Dendritic cell treated with granulocyte-macrophage colony-stimulating factor and Interleukin-4, amounts not matched to agents 40 ng/mL and 50 ng/mL, for 4 days (primary cell): ENCODE measurements around the gene LIAS.
"Not testable (repeated sequence)": the region's sequence is repeated elsewhere in the genome, so short reads cannot be mapped to it uniquely, and the experiment has no call there.

Experiments
- H3K27ac Mint-ChIP-seq: one replicate; pipeline ENCODE4 v1.8.0; 2022; ENCODE audit warnings: mild to moderate bottlenecking, mixed read lengths
- H3K27me3 Mint-ChIP-seq: one replicate; pipeline ENCODE4 v1.8.0; 2022; ENCODE audit warnings: mild to moderate bottlenecking, mixed read lengths
- H3K36me3 Mint-ChIP-seq: one replicate; pipeline ENCODE4 v1.8.0; 2022; ENCODE audit warnings: low read depth, mixed read lengths
- H3K4me1 Mint-ChIP-seq: one replicate; pipeline ENCODE4 v1.8.0; 2022; ENCODE audit warnings: low read depth, mixed read lengths
- H3K4me3 Mint-ChIP-seq: one replicate; pipeline ENCODE4 v1.8.0; 2022; ENCODE audit warnings: mild to moderate bottlenecking, moderate library complexity, mixed read lengths
- H3K9me3 Mint-ChIP-seq: one replicate; pipeline ENCODE4 v1.8.0; 2022; ENCODE audit warnings: mixed read lengths
- intact Hi-C: fragments of 100-400 bp; cut with micrococcal nuclease; formaldehyde crosslinking; loops from one replicate; pipeline ENCODE4 v1.15.0; 2022

The LIAS gene

GRCh38 chr4:39458505-39459300, at the start of gene LIAS, which contains the start of gene RPL9:
LIAS (plus strand) TSS chr4:39459056; CDS start chr4:39459118, 62 bp downstream.
RPL9 (minus strand) TSS chr4:39458922; CDS start chr4:39458439, 483 bp downstream.
- Mint-ChIP-seq H3K4me1 (peaks cover 15% of the 10 kb centered on the region), H3K27me3 (no peaks in the 10 kb centered on the region)
- intact Hi-C loops: loop anchor here (2.0 to 5.0 kb wide), 3 partner anchors 69 to 179 kb away; partner anchors contain the start of genes RFC1, SMIM14 and UGDH

GRCh38 chr4:39410415-39410814, 48.4 kb upstream of the LIAS start:
- peaks cover 1% of the 10 kb centered on the region for H3K27me3 Mint-ChIP-seq
- no peaks in the 10 kb centered on the region for H3K36me3 Mint-ChIP-seq
- H3K4me1 Mint-ChIP-seq: no peaks in the 10 kb centered on the region
- intact Hi-C loops: no loop called here
- no peak overlapping the region for H3K27ac Mint-ChIP-seq
- H3K4me3 Mint-ChIP-seq: no peak overlapping the region
- H3K9me3 Mint-ChIP-seq: no peaks in the 10 kb centered on the region

More at GRCh38 chr4:39458505-39459300, at the start of gene LIAS, which contains the start of gene RPL9:
- no peaks in the 10 kb centered on the region for H3K9me3 Mint-ChIP-seq
- peaks cover 67% of the 10 kb centered on the region for H3K36me3 Mint-ChIP-seq
- peak within 1 kb of the TSS; percentile 94 for H3K4me3 Mint-ChIP-seq
- H3K27ac Mint-ChIP-seq: peak within 1 kb of the TSS; percentile 99

GRCh38 chr4:39411561-39411960, 47.3 kb upstream of the LIAS start:
- H3K9me3 Mint-ChIP-seq, H3K4me1 Mint-ChIP-seq, H3K27me3 Mint-ChIP-seq, H3K36me3 Mint-ChIP-seq, H3K27ac Mint-ChIP-seq, H3K4me3 Mint-ChIP-seq, intact Hi-C loops: not testable (repeated sequence)

- no peak overlapping the region for H3K27ac Mint-ChIP-seq
- intact Hi-C loops: no loop called here
- H3K27me3 Mint-ChIP-seq: no peaks in the 10 kb centered on the region
- no peak overlapping the region for H3K4me3 Mint-ChIP-seq
- H3K4me1 Mint-ChIP-seq: no peaks in the 10 kb centered on the region
- H3K36me3 Mint-ChIP-seq: no peaks in the 10 kb centered on the region
- H3K9me3 Mint-ChIP-seq: no peaks in the 10 kb centered on the region
Observed at GRCh38 chr4:39415678-39416283, 43.1 kb upstream of the LIAS start.

GRCh38 chr4:39422247-39422646, 36.6 kb upstream of the LIAS start:
- Mint-ChIP-seq H3K27ac (no peak overlapping the region), H3K27me3 (no peaks in the 10 kb centered on the region), H3K4me3 (no peak overlapping the region), H3K9me3 (no peaks in the 10 kb centered on the region), H3K36me3 (no peaks in the 10 kb centered on the region), H3K4me1 (no peaks in the 10 kb centered on the region)
- intact Hi-C loops: no loop called here

GRCh38 chr4:39425297-39425696, 33.6 kb upstream of the LIAS start:
- H3K36me3 Mint-ChIP-seq, H3K9me3 Mint-ChIP-seq, intact Hi-C loops, H3K4me1 Mint-ChIP-seq, H3K4me3 Mint-ChIP-seq, H3K27ac Mint-ChIP-seq, H3K27me3 Mint-ChIP-seq: not testable (repeated sequence)

GRCh38 chr4:39426728-39427127, 32.1 kb upstream of the LIAS start:
- H3K9me3 Mint-ChIP-seq: no peaks in the 10 kb centered on the region
- no peaks in the 10 kb centered on the region for H3K27me3 Mint-ChIP-seq
- H3K4me3 Mint-ChIP-seq: no peak overlapping the region
- no peaks in the 10 kb centered on the region for H3K4me1 Mint-ChIP-seq
- intact Hi-C loops: no loop called here
- no peak overlapping the region for H3K27ac Mint-ChIP-seq
- no peaks in the 10 kb centered on the region for H3K36me3 Mint-ChIP-seq

- intact Hi-C loops: no loop called here
- Mint-ChIP-seq H3K9me3 (no peaks in the 10 kb centered on the region), H3K27ac (no peak overlapping the region), H3K27me3 (no peaks in the 10 kb centered on the region), H3K4me1 (no peaks in the 10 kb centered on the region), H3K4me3 (no peak overlapping the region), H3K36me3 (no peaks in the 10 kb centered on the region)
Observed at GRCh38 chr4:39427520-39428114, 31.2 kb upstream of the LIAS start.

- H3K36me3 Mint-ChIP-seq: no peaks in the 10 kb centered on the region
- no peaks in the 10 kb centered on the region for H3K27me3 Mint-ChIP-seq
- H3K4me3 Mint-ChIP-seq: no peak overlapping the region
- no peaks in the 10 kb centered on the region for H3K9me3 Mint-ChIP-seq
- no peak overlapping the region for H3K27ac Mint-ChIP-seq
- H3K4me1 Mint-ChIP-seq: no peaks in the 10 kb centered on the region
- intact Hi-C loops: no loop called here
Observed at GRCh38 chr4:39429476-39430334, 29.2 kb upstream of the LIAS start.

GRCh38 chr4:39433878-39434492, 24.9 kb upstream of the LIAS start:
- Mint-ChIP-seq H3K4me3 (no peak overlapping the region), H3K4me1 (no peaks in the 10 kb centered on the region), H3K27ac (no peak overlapping the region), H3K9me3 (no peaks in the 10 kb centered on the region), H3K27me3 (peaks cover 4% of the 10 kb centered on the region), H3K36me3 (no peaks in the 10 kb centered on the region)
- intact Hi-C loops: no loop called here

GRCh38 chr4:39435659-39436563, 22.9 kb upstream of the LIAS start:
- H3K4me1 Mint-ChIP-seq: no peaks in the 10 kb centered on the region
- intact Hi-C loops: no loop called here
- H3K36me3 Mint-ChIP-seq: no peaks in the 10 kb centered on the region
- peaks cover 5% of the 10 kb centered on the region for H3K27me3 Mint-ChIP-seq
- no peak overlapping the region for H3K27ac Mint-ChIP-seq
- no peaks in the 10 kb centered on the region for H3K9me3 Mint-ChIP-seq
- H3K4me3 Mint-ChIP-seq: no peak overlapping the region

GRCh38 chr4:39441593-39441992, 17.3 kb upstream of the LIAS start:
- peaks cover 5% of the 10 kb centered on the region for H3K27me3 Mint-ChIP-seq
- H3K36me3 Mint-ChIP-seq: no peaks in the 10 kb centered on the region
- H3K27ac Mint-ChIP-seq: no peak overlapping the region
- no peaks in the 10 kb centered on the region for H3K9me3 Mint-ChIP-seq
- no peaks in the 10 kb centered on the region for H3K4me1 Mint-ChIP-seq
- intact Hi-C loops: no loop called here
- H3K4me3 Mint-ChIP-seq: no peak overlapping the region
